ENCODE data around the gene UNK. TPM values are rescaled to one million over a fixed set of nuclear protein-coding genes. Genes with fewer than 3 reads are reported as not detected.
A peak's percentile ranks its signal among the peaks of the same experiment; 100 is the strongest.

UNK gene
- total RNA-seq, 1 donor from 2014 or later = 26.0 TPM

- peaks cover 16% of the 10 kb centered on the region for H3K4me1 Mint-ChIP-seq (ENCODE audit: low read depth)
- H3K27ac Mint-ChIP-seq = no peak overlapping the region
- intact Hi-C loops (cut with micrococcal nuclease) = loop anchor here (1.0 to 2.0 kb wide), 5 partner anchors 74 to 323 kb away; partner anchors contain the start of gene SMIM5
- H3K4me3 Mint-ChIP-seq = no peak overlapping the region
- no peaks in the 10 kb centered on the region for H3K36me3 Mint-ChIP-seq (ENCODE audit: low read depth)
- peak; percentile 77 for DNase-seq (ENCODE audit: low spot score)
- H3K9me3 Mint-ChIP-seq = no peaks in the 10 kb centered on the region
- H3K27me3 Mint-ChIP-seq (ENCODE audit: insufficient read depth) = peaks cover 12% of the 10 kb centered on the region
These were observed 34.8 kb upstream of the UNK start for GRCh38 chr17:75749545-75750389.

GRCh38 chr17:75750661-75751423 lies 33.8 kb upstream of the UNK start:
- intact Hi-C loops (cut with micrococcal nuclease) = loop anchor here (1.0 to 2.0 kb wide), 5 partner anchors 76 to 324 kb away; partner anchors contain the start of gene SMIM5
- no peaks in the 10 kb centered on the region for H3K9me3 Mint-ChIP-seq
- no peaks in the 10 kb centered on the region for H3K36me3 Mint-ChIP-seq (ENCODE audit: low read depth)
- no peak for DNase-seq (ENCODE audit: low spot score)
- no peak overlapping the region for H3K27ac Mint-ChIP-seq
- H3K4me1 Mint-ChIP-seq (ENCODE audit: low read depth) = peaks cover 19% of the 10 kb centered on the region
- no peak overlapping the region for H3K4me3 Mint-ChIP-seq
- peaks cover 12% of the 10 kb centered on the region for H3K27me3 Mint-ChIP-seq (ENCODE audit: insufficient read depth)

- no peak overlapping the region for H3K4me3 Mint-ChIP-seq
- H3K27ac Mint-ChIP-seq = no peak overlapping the region
- no peaks in the 10 kb centered on the region for H3K36me3 Mint-ChIP-seq (ENCODE audit: low read depth)
- no peaks in the 10 kb centered on the region for H3K9me3 Mint-ChIP-seq
- peaks cover 19% of the 10 kb centered on the region for H3K4me1 Mint-ChIP-seq (ENCODE audit: low read depth)
- peaks cover 12% of the 10 kb centered on the region for H3K27me3 Mint-ChIP-seq (ENCODE audit: insufficient read depth)
- intact Hi-C loops (cut with micrococcal nuclease) = loop anchor here (2.0 kb wide), 1 partner anchor 325 kb away; no protein-coding TSS in a partner anchor
- DNase-seq (ENCODE audit: low spot score) = no peak
These were observed 32.8 kb upstream of the UNK start for GRCh38 chr17:75751676-75752404.

- Mint-ChIP-seq H3K4me3 (peak overlapping the region; percentile 8), H3K36me3 (ENCODE audit: low read depth) (no peaks in the 10 kb centered on the region), H3K27me3 (ENCODE audit: insufficient read depth) (peaks cover 12% of the 10 kb centered on the region), H3K27ac (no peak overlapping the region), H3K4me1 (ENCODE audit: low read depth) (peaks cover 19% of the 10 kb centered on the region), H3K9me3 (no peaks in the 10 kb centered on the region)
- DNase-seq (ENCODE audit: low spot score) = no peak
- intact Hi-C loops (cut with micrococcal nuclease) = no loop called here
These were observed 32.2 kb upstream of the UNK start for GRCh38 chr17:75752405-75752709.

- H3K4me1 Mint-ChIP-seq (ENCODE audit: low read depth) = peaks cover 14% of the 10 kb centered on the region
- no peaks in the 10 kb centered on the region for H3K9me3 Mint-ChIP-seq
- peak overlapping the region; percentile 65 for H3K4me3 Mint-ChIP-seq
- H3K36me3 Mint-ChIP-seq (ENCODE audit: low read depth) = peaks cover 3% of the 10 kb centered on the region
- peak overlapping the region; percentile 75 for H3K27ac Mint-ChIP-seq
- H3K27me3 Mint-ChIP-seq (ENCODE audit: insufficient read depth) = peaks cover 9% of the 10 kb centered on the region
- intact Hi-C loops (cut with micrococcal nuclease) = no loop called here
- DNase-seq (ENCODE audit: low spot score) = no peak
These were observed 31.6 kb upstream of the UNK start for GRCh38 chr17:75752802-75753513.

GRCh38 chr17:75753514-75754377 lies 30.9 kb upstream of the UNK start:
- intact Hi-C loops (cut with micrococcal nuclease) = no loop called here
- DNase-seq (ENCODE audit: low spot score) = peak; percentile 68
- Mint-ChIP-seq H3K4me3 (peak overlapping the region; percentile 65), H3K27me3 (ENCODE audit: insufficient read depth) (peaks cover 9% of the 10 kb centered on the region), H3K9me3 (no peaks in the 10 kb centered on the region), H3K4me1 (ENCODE audit: low read depth) (peaks cover 14% of the 10 kb centered on the region), H3K27ac (no peak overlapping the region), H3K36me3 (ENCODE audit: low read depth) (peaks cover 3% of the 10 kb centered on the region)

- H3K27me3 Mint-ChIP-seq (ENCODE audit: insufficient read depth) = peaks cover 9% of the 10 kb centered on the region
- peaks cover 3% of the 10 kb centered on the region for H3K36me3 Mint-ChIP-seq (ENCODE audit: low read depth)
- H3K27ac Mint-ChIP-seq = peak overlapping the region; percentile 70
- no peaks in the 10 kb centered on the region for H3K9me3 Mint-ChIP-seq
- H3K4me1 Mint-ChIP-seq (ENCODE audit: low read depth) = peaks cover 11% of the 10 kb centered on the region
- H3K4me3 Mint-ChIP-seq = peak overlapping the region; percentile 38
- no peak for DNase-seq (ENCODE audit: low spot score)
- intact Hi-C loops (cut with micrococcal nuclease) = no loop called here
These were observed 30.0 kb upstream of the UNK start for GRCh38 chr17:75754378-75755204.

GRCh38 chr17:75755205-75755901 lies 29.3 kb upstream of the UNK start:
- DNase-seq (ENCODE audit: low spot score) = no peak
- intact Hi-C loops (cut with micrococcal nuclease) = no loop called here
- H3K27ac Mint-ChIP-seq = peak overlapping the region; percentile 70
- peaks cover 9% of the 10 kb centered on the region for H3K27me3 Mint-ChIP-seq (ENCODE audit: insufficient read depth)
- peaks cover 6% of the 10 kb centered on the region for H3K4me1 Mint-ChIP-seq (ENCODE audit: low read depth)
- H3K9me3 Mint-ChIP-seq = no peaks in the 10 kb centered on the region
- peak overlapping the region; percentile 38 for H3K4me3 Mint-ChIP-seq
- peaks cover 3% of the 10 kb centered on the region for H3K36me3 Mint-ChIP-seq (ENCODE audit: low read depth)

- intact Hi-C loops (cut with micrococcal nuclease) = no loop called here
- DNase-seq (ENCODE audit: low spot score) = no peak
- H3K27ac Mint-ChIP-seq = peak overlapping the region; percentile 34
- peaks cover 3% of the 10 kb centered on the region for H3K36me3 Mint-ChIP-seq (ENCODE audit: low read depth)
- peaks cover 7% of the 10 kb centered on the region for H3K27me3 Mint-ChIP-seq (ENCODE audit: insufficient read depth)
- H3K9me3 Mint-ChIP-seq = no peaks in the 10 kb centered on the region
- peaks cover 6% of the 10 kb centered on the region for H3K4me1 Mint-ChIP-seq (ENCODE audit: low read depth)
- no peak overlapping the region for H3K4me3 Mint-ChIP-seq
These were observed 28.6 kb upstream of the UNK start for GRCh38 chr17:75755990-75756389.

GRCh38 chr17:75756451-75757085 lies 28.0 kb upstream of the UNK start:
- H3K4me1 Mint-ChIP-seq (ENCODE audit: low read depth) = peaks cover 6% of the 10 kb centered on the region
- H3K27me3 Mint-ChIP-seq (ENCODE audit: insufficient read depth) = peaks cover 3% of the 10 kb centered on the region
- intact Hi-C loops (cut with micrococcal nuclease) = no loop called here
- H3K27ac Mint-ChIP-seq = no peak overlapping the region
- H3K9me3 Mint-ChIP-seq = no peaks in the 10 kb centered on the region
- no peak for DNase-seq (ENCODE audit: low spot score)
- peaks cover 3% of the 10 kb centered on the region for H3K36me3 Mint-ChIP-seq (ENCODE audit: low read depth)
- H3K4me3 Mint-ChIP-seq = no peak overlapping the region
